Mesodermal cell (in vitro differentiated cells): ENCODE data around the gene KRT34.

Experiments used
- H3K27ac ChIP-seq: 2 replicates; pipeline ENCODE4 v1.7.0; 2013; ENCODE audit warnings: mild to moderate bottlenecking, low read depth, low read length, moderate library complexity; ENCODE audit not compliant: severe bottlenecking
- H3K36me3 ChIP-seq: 2 replicates; pipeline ENCODE4 v1.7.1; 2013; ENCODE audit warnings: mild to moderate bottlenecking, low read length, moderate library complexity; ENCODE audit not compliant: control insufficient read depth, insufficient read depth
- H3K4me1 ChIP-seq: one replicate; pipeline ENCODE4 v1.7.1; 2013; ENCODE audit warnings: mild to moderate bottlenecking, low read length; ENCODE audit not compliant: insufficient read depth, control insufficient read depth, poor library complexity, severe bottlenecking
- H3K4me3 ChIP-seq: 2 replicates; pipeline ENCODE4 v1.7.0; 2013; ENCODE audit warnings: low read length, control low read depth, mild to moderate bottlenecking; ENCODE audit not compliant: insufficient read depth, poor library complexity, severe bottlenecking; ENCODE audit errors: extremely low read depth
- H3K9me3 ChIP-seq: 2 replicates; pipeline ENCODE4 v1.7.1; 2013; ENCODE audit warnings: mild to moderate bottlenecking, low read length, moderate library complexity; ENCODE audit not compliant: control insufficient read depth
- WGBS, 2 experiments: methylation state at CpG; one replicate each; pipeline ENCODE4 v1.1.5; 2013; ENCODE audit warnings: missing lambda C conversion rate in 2 of 2; ENCODE audit not compliant: insufficient coverage in 2 of 2; 5-methylcytosine and 5-hydroxymethylcytosine counted together

Gene KRT34

DNA sequence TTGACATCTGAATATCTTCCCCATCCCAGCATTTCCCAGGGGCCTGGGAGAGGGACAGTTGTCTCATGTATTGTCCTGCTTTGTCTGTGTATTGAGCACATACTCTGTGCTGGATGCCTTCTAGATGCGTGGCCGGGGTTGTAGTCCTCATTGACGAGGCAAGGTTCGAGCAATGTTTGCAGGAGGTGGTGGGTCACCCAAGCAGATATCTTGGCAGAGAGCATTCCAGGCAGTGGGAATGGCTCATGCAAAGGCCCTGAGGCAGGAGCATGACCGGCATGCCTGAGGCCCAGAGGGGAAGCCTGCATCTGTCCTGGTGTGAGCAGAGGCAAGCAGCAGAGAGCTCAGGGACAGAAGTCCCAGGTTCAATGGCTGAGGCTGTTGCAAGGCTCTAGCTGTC is 49.0 kb downstream of the KRT34 start:
- Histone ChIP-seq H3K27ac (no peak overlapping the region), H3K4me3 (no peak overlapping the region), H3K36me3 (no peaks in the 10 kb centered on the region), H3K9me3 (no peaks in the 10 kb centered on the region), H3K4me1 (no peaks in the 10 kb centered on the region)
- 87 to 90% methylated on average over 5 of the region's 5 CpGs for WGBS, 2 experiments

DNA sequence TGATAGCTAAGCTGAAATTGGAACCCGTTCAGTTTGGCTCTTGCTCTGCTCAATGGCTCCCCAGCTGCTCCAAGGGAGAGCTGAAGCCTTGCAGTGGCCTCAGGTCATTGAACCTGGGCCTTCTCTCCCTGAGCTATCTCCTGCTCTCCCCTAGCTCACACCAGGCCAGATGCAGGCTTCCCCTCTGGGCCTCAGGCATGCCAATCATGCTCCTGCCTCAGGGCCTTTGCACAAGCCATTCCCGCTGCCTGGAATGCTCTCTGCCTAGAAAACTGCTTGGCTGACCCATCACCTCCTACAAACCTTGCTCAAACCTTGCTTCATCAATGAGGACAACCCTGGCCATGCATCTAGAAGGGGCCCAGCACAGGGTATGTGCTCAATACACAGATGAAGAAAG is 49.9 kb downstream of the KRT34 start:
- no peak overlapping the region for H3K4me3 ChIP-seq
- H3K27ac ChIP-seq = no peak overlapping the region
- 94 to 100% methylated on average over 1 to 2 of the region's 2 CpGs for WGBS, 2 experiments
- H3K9me3 ChIP-seq = no peaks in the 10 kb centered on the region
- no peaks in the 10 kb centered on the region for H3K4me1 ChIP-seq
- H3K36me3 ChIP-seq = no peaks in the 10 kb centered on the region

DNA sequence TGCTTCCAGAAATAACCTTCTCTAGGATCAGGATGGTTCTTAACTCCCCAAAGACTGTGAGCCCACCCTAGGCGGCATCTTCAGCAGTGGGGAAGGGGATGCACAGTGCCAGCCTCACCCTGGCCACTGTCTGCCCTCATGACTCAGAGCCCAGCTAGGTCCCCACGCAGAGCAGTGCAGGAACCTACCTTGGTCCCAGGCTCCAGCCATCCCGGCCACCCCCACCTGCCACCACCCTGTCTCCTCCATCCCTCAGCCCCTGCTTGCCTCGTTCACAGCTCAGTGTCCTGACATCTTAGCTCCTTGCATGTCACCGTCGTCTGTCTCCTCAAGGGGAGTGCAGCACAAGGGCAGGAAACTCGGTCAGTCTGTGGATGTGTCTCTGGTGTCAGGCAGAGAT is 50.5 kb downstream of the KRT34 start:
- Histone ChIP-seq H3K36me3 (no peaks in the 10 kb centered on the region), H3K9me3 (no peaks in the 10 kb centered on the region), H3K27ac (no peak overlapping the region), H3K4me3 (no peak overlapping the region), H3K4me1 (no peaks in the 10 kb centered on the region)
- WGBS, 2 experiments = 82 to 92% methylated on average over 4 to 6 of the region's 7 CpGs

DNA sequence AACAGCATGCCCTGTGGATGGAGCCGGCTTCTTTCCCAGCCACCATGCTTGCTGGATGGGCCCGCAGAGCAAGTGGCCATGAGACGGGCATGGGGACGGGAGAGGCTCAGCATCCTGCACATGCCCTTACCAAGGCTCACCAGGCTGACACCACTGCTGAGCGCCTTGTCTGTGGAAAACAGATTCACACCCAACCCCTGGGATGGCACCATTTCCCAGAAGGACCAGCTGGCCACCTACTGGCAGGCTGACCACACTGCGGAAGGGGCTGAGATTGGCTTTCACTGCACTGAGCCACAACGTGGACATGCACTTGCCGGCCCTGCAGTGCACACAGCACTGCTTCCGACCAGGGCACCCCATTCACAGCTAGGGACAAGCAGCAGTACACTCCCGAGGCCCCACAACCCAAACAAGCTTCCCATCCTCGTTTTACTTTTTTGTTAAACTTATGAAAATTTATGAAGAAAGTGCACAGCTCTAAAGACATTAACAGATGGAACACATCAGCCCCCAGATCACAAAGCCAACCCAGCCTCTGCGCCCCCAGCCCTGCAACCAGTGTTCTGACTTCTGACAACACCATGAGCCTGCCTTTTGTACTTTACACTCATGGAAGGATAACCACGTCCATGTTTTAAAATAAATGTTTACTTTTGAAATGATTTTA is 52.7 kb downstream of the KRT34 start:
- no peaks in the 10 kb centered on the region for H3K9me3 ChIP-seq
- H3K36me3 ChIP-seq = no peaks in the 10 kb centered on the region
- no peak overlapping the region for H3K4me3 ChIP-seq
- H3K27ac ChIP-seq = no peak overlapping the region
- H3K4me1 ChIP-seq = no peaks in the 10 kb centered on the region
- 54 to 73% methylated on average over 9 of the region's 13 CpGs for WGBS, 2 experiments

DNA sequence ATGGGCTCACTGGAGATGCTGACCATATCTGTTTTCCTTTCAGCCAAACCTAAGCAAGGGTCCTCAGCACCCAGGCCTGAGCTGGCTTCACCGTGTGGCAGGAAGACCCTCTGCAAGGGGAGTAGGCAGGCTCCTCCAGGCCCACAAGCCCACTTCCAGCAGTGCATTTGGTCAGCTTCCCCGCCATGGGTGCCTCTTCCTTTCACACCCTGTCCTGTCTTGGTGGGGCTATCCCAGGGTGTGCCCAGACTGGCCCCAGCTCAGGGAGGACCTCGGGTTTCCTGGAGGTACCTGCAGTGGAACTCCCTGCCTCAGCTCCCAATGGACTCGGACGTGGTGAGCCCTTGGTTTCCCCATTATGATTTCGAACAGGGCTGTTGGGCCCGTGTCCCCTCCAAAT is 53.9 kb downstream of the KRT34 start:
- H3K27ac ChIP-seq = no peak overlapping the region
- 91 to 94% methylated on average over 7 of the region's 7 CpGs for WGBS, 2 experiments
- H3K4me3 ChIP-seq = no peak overlapping the region
- no peaks in the 10 kb centered on the region for H3K36me3 ChIP-seq
- H3K4me1 ChIP-seq = no peaks in the 10 kb centered on the region
- H3K9me3 ChIP-seq = no peaks in the 10 kb centered on the region
